SW480 (cell line): ENCODE measurements around the gene KCNQ1.

ENCODE experiments used
- DNase-seq: peaks from one replicate; pipeline ENCODE4 v3.0.0-alpha.2; 2016; ENCODE audit warnings: low spot score

The KCNQ1 gene

DNA sequence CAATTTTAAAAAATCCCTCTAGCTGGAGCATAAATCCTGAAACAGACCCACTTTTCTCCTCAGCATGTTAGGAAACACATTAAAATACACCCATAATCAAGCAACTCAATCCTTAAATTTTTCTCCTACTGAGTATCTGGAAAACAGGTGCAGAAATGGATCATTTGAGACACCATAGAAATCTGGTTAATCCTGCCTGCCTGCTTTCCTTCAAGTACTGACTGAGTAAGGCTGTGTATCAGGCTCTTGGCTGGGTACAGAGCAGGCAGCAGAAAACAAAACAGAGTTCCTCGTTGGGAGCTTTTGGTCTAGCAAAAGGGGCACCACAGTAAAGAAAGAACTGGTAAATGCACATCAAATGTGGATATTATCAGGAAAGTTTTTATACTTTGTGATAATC, 253.1 kb downstream of the KCNQ1 start:
- DNase-seq = no peak

DNA sequence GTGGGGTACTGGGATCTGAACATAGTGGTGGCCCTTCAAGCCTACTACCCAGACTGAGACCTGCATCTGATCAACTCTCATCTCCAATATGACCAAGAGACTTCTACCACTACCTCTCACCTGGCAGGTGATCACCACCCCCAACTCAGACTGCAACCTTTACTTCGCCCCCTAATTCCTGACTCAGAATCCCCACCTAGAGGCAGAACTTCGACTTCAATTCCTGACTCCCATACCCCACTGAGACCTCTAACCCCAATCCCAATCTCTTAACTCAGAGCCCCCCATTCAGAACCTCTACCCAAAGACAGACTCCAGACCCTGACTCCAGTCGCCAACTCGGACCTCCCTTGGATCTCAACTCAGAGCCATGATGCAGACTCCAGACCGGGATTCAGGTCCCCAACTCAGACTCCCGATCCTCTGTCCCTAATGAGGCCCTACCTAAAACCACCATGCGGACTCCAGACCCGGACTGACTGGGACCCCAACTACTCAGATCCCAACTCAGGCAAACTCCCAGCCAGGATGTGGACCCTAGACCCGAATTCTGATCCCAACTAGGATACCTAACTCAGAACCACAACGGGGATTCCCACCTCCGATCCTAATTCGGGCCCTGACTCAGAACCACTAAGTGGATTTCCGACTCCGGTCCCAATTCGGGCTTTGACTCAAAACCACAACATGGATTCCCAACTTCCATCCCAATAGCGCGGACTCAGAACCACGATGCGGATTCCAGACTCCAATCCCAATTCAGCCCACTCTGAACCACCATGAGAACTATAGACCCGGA, 253.8 kb downstream of the KCNQ1 start:
- peak; percentile 22 for DNase-seq

DNA sequence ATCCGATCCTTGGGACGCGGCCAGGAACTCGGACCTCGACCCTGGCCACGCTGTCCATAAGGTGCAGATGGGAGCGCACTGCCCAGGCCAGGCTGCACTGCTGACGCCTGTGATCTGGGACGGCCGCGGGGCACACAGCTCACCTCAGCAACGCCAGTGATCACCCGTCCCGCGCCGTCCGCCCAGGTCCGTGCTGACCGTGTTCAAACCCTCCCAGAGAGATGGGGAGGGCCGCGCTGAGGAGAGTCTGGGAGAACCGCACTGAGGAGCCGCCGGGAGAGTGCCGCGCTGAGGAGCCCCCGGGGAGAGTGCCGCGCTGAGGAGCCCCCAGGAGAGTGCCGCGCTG, 254.3 kb downstream of the KCNQ1 start:
- DNase-seq = peak; percentile 31

DNA sequence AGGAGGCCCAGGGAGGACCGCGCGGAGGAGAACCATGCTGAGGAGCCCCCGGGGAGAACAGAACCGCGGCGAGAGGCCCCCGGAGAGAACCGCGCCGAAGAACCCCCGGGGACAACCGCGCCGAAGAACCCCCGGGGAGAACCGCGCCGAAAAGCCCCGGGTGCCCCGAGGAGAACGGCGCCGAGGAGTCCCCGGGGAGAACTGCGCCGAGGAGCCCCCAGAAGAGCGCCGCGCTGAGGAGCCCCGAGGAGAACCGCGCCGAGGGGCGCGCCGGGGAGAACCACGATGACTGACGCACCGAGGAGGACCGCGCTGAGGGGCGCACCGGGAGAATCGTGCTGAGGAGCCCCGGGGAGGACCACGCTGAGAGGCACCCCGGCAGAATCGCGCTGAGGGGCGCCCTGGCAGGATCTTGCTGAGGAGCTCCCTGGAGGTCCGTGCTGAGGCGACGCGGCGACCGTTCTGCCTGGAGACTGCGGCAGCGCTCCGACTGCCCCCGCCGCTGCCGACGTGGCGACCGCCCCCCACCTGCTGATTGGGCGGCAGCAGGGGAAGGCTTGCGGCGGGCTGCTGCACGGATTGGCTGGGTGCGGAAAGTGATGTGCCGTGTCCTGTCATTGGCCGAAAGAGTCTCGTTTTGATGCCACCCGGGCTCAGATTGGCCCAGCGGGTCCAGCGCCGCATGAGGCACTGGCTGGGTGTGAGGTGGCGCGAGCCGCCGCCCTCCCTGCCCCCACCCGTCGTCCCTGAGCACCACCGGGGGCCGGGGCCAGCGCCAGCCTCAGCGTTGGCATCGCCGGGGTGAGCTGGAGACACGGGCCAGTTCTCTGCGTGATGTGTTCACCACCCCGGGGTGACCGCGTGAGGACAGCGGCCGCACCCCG, 255.0 kb downstream of the KCNQ1 start, which contains the start of gene KCNQ1OT1:
Gene KCNQ1OT1, minus strand, starts transcription at position 464 of the 884 bp plus-strand sequence.
- DNase-seq = peak; percentile 96

DNA sequence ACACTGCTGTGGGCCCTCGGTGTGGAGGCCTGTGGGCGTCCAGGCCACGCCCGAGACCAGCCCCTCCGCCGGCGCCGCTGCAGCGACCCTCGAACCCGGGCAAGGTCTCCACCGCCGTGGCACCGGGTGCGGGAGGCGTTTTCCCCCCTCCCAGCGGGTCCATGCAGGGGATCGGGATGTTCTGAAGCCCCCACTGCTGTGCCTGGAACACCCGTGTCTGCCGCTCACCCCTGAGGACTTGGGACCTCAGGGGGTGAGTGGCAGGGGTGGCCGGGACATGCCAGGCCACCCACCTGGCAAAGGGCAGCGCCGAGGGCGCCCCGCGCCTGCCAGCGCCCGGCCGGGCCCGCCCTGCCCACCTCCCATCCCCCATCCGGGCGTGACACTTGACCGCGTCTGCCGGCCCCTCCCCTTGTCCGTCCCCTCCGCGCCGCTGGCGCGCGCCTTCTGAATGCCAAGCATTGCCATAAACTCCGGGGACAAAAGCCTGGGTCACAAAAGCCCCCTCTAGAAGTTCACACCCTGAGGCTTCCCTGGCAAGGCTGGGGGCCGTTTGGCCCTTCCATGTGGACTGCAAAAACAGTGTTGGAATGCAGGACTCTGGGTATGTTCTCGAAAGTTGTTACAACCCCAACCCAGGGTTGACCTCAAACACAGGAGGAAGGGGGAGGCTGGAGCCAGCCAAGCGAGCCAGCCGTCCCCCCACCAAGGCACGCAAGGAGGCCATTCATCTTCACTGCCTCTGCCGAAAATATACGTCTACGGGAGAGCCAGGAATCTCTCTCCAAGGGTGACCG, 255.8 kb downstream of the KCNQ1 start:
- peak; percentile 57 for DNase-seq

DNA sequence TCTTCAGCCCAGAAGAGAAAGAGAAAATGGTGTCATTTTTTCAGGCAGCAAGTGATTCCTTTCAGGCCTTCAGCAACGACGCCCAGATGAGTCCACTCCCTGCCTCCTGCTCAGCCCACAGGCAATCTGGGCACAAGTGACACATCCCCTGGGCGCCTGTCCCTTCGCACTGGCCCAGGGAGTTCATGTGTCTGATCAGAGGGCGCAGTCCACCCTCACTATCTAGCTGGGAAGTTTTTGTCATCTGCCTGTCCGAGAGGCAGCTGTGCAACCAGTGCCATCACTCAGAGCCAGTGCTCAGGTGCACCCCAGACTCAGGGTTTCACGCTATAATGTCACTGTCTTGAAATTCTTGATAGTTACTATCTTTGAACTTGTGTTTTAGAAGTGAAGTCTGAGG, 256.4 kb downstream of the KCNQ1 start:
- DNase-seq = peak; percentile 27

DNA sequence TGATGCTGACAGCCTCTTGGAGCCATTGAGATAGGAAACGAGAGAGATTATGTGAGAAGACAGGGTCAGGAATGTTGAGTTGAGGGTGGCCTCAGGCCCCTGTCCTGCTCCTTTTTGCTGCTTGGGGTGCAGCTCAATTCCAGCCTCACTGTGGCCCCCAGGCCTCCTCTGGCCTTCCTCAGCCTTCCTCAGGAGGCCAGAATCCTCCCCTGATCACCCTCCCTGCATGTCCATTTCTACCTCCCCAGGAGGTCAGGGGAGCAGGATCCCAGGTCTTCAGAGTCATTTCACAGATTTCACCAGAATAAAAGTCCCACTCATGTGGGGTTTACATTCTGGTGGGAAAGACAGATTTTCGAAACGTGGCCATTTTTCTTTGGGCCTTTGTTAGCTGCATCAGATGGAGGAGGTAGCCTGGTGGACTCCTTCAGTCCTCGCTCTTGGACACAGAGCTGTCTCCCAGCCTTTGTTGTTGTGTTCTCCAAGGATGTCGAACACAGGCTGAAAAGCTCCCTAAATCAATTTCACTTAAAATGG, 257.2 kb downstream of the KCNQ1 start:
- no peak for DNase-seq

DNA sequence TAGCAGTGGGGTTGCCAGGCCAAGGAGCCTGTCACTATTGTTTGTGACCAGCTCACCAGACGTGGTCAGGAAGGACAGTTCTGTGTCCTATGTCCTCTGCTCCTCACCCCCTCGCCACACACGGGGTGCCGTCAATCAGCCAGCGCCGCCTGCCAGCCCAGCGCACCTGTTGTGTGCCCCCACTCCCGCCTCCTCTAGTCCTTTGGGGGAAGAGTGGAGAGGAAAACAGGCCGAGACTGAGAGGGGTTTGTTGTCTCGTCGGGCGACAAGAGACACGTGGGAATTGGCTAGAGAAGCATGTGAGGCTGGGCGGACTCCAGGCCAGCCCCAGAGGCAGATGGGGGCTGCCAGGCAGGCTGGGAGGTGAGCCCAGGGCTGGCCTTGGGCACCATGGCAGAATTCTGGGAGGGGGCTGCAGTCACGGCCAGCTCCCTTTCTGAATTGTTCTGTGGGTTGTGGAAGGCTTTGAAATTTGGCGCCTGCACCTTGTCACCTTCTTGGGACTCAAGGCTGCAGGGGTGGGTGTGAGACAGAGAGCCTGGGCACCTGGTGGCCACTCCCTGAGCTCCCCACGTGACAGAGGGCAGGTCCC, 258.1 kb downstream of the KCNQ1 start:
- no peak for DNase-seq

DNA sequence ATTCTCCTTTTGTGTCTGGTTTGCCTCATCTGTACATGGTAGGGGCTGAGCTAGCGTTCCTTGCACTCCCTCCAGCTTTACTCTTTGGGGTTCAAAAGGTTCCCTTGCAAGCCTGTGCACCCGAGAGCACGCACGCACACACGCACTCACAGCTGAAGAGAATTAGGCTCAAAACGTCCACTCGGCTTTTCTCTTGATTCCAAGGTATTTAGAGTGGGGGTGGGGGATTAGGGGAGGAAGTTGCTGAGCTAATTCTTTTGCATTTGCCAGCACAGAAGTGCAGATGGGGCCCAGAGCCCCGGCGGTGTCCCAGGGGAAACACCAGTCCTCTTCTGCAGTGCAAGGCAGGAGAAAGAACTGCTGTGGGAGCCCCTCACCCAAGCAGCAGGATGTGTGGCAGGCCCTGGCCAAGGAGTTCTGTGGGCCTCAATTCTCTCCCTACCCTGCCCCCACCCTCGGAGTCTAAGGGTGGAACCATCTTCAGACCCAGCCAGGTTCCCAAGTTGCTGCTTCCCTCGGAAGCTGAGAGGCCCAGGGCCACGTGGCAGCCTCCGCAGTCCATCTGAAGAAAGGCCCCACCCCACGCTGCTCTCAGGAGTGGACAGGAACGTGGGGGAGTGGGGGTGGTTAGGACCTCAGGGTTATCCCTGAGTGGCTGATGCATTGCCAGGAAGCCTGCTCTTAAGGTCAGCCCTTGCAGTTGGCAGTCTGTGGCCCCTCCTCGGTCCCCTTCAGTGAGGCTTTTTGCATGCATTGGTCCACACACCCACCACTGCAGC, 258.7 kb downstream of the KCNQ1 start:
- DNase-seq = no peak

DNA sequence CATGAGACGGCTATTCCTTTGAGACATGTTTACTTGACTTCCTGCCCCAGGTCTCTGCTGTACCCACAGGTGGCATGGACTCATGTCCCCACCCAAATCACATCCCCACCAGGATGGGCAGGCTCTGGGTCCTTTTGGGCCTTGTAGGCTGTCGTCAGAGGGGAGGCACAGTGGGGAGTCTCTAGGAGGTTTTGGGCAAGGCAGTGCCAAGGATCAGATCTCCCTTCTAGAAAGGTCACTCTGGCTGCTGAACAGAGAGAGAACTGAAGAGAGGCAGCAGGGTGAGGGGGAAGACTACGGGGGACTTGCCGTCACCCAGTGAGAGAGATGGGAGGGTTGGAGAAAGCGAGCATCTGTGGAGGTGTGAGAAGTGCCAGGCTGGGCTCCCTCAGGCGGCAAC, 259.5 kb downstream of the KCNQ1 start:
- no peak for DNase-seq

DNA sequence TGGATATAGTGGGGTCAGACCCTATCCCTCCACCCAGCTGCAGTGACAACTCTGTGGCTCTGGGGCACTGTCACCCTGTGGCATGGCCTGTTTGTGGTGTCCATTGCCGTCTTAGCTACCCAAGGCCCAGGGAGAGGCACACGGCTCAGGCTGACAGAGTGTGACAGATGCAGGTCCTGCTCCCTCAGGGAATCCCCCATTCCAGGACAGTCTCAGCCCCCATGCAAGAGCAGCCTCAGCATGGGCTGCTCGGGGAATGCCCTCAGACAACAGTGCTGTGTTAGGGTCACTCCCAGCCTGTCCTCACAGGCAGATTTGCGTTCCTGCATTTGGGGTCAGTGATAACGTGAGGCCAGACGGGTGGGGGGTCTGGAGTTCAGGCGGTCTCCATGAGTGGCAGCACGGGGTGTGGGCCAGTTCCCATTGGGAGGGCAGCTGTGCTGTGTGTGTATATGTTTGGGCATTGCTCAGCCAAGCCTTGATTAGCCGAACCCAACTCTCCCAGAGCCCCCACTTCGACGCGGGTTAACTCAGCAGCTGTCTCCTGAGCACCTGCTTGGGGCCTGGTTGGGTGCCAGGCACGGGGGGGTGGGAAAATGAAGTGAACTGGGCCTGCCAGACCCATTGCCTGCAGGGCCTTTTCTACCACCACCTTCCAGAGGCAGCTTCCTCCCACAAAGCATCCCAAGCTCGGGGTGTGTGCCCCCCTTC, 260.2 kb downstream of the KCNQ1 start:
- no peak for DNase-seq

DNA sequence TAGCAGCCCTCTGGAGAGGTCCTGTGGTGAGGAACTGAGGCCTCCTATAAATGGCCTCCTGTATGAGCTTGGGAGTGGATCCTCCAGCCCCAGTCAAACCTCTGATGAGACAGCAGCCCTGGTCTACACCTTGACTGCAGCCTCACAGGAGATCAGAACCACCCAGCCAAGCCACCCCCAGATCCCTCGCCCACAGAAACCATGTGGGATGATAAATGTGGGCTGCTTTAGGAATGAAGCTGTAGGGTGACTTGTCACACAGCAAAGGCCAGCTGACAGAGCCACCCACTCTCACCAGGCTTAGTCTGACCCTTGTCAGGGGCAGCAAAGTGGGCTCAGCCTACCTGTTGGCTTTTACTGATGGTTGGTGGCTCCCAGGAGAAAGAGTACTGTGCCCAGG, 261.5 kb downstream of the KCNQ1 start:
- DNase-seq = no peak

DNA sequence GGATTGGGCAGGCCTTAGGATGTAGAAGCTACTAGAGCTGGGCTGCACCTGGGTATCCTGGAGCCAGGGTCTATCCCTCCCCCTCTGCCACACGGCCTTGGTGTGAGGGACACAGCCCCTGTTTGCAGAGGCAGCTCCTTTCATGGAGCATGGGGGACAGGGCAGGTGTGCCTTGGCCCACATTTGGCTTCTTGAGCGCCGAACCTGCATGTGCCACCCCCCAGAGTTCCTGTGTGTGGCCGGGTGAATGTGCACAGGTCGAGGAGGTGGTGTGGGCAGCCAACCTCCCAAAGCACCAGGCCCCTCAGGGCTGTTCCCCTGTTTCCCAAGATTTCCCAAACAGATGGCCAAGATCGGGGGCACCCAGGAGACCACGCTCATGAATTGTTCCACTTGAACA, 262.9 kb downstream of the KCNQ1 start:
- DNase-seq = no peak

DNA sequence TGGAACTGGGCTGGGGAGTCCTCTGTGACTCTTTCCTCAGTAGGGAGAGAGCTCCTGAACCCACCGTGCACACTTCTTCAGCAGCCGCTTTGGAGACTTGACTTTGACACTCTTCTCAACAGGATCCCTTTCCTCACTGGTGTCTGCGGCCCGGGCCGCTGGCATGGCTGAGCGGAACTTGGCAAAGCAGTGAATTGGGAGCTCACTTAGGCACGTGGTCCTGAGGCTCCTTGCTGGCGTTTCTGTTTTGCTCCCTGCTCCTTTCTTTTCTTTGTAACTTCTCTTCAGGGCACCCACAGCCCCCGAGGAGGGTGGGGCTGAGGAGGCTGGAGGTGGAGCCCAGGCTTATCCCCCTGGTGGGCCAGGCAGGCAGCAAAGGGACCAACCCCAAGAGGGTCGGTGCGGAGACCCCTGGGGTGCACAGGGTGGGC, 263.4 kb downstream of the KCNQ1 start:
- DNase-seq = no peak

DNA sequence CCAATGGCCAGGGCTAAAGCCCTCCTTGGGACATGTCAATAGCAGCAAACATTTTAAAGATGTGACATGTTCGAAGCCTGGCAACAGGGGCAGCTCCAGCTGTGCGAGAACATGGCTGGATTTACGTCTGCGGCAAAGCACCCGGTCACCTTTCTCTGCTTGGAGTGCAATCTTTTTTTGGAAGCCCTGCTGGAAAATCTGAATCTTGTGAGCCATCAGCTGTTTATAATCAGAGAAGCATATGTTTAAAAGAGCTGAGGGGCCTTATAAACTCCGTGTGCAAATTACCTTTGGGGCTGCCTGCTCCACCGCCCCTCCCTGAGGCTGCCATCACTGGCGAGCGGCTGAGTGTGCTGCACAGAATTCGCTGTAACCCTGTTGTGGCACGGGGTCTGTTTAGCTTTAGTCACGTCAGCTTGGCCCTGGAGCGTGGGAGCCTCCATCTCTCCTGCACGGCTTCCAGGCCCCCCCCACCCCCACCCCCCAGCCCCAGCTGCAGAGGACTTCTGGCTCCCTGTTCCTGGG, 264.0 kb downstream of the KCNQ1 start:
- DNase-seq = no peak

DNA sequence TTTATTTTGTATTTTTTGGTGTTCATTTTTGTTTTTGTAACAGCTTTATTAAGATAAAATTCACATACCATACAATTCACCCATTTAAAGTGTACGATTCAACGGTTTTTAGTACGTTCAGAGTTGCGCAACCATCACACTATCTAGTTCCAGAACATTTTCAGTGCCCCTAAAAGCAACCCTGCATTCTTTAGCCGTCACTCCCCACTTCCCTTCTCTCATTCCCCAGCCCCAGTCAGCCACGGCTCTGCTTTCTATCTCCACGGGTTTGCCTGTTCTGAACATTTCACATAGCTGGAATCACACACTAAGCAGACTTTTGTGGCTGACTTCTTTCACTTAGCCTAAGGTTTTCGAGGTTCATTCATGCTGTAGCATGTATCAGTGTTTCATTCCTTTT, 264.6 kb downstream of the KCNQ1 start:
- DNase-seq = no peak

DNA sequence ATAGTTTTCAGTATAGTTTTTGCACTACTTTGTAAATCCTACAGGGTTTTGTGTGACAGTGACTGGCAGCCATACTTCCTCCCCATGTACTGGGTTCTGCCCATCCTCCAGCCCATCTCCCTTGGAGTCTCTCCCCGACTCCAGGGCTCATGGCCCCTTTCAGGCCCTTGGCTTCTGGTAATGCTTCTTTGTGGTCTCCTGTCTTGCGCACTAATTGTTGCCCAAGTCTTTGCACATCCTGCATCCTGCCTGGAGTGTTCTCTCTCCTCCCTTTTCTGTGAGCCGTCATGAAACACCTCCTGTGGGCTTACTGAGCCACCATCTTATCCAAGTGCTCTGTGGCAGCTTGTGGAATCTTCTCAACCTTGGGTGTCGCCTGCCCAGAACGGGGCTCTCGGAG, 266.4 kb downstream of the KCNQ1 start:
- no peak for DNase-seq

DNA sequence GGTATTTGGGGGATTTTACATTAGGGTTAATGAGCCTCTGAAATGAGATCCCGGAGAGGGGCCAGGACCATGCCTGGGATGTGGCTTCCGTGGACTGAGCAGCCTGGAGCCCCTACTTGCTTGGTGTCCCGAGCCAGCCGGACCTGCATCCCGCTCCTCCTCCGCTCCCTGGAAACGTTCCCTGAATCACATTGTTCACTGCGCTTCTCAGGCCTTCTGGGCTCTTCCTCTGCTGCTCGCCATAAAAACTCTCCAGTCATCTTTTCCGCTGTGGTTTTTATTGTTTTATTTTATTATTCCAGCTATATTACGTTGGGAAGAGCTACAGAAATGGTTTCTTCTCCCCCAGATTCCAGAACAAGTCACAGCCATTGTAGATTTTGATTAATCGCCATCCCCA, 268.3 kb downstream of the KCNQ1 start:
- no peak for DNase-seq

DNA sequence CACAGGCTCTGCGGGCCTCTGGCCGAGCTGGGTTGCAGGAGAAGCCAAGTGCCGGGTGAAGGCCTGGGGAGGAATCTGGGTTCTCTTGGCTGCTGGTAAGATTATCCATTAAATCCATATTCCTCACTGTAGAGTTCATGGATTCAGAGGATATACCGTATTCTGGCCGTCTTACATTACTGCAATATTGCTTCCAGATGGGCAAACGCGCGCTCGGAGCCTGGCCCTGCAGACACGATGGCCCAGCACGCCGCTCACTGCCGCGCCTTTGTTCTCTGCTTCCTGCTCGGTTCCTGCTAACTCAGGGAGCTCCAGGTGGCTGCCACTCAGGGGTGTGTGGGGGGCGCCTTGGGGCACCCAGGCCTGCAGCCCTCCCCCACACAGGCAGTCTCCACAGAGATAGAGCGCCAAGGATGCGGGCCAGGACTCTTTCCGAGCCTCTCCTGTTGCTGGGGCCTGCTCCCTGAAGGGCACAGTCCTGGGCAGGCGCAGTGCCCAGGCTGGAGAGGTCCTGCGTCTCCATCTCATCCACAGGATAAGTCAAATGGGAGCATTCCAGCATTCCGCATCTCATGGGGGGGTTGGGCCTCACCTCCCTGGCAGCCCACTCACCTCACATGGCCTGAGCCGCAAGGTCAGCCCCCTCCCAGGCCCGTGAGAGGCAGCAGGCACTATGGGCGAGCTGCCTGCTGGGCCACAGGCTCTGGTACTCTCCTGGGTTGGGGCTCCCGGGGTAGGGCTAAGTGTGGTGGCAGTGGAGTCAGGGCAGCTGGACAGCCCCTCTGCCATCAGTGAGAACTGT, 269.1 kb downstream of the KCNQ1 start:
- no peak for DNase-seq
